T-helper 2 cell (primary cell): ENCODE data around the gene DGCR2.
"Not testable (repeated sequence)": the region's sequence is repeated elsewhere in the genome, so short reads cannot be mapped to it uniquely, and the experiment has no call there.

Experiments used
- DNase-seq, 5 experiments: peaks; one replicate each; pipeline versions ENCODE4 v3.0.0 to v3.0.0-alpha.2; 2012 to 2022

DGCR2 gene

DNA sequence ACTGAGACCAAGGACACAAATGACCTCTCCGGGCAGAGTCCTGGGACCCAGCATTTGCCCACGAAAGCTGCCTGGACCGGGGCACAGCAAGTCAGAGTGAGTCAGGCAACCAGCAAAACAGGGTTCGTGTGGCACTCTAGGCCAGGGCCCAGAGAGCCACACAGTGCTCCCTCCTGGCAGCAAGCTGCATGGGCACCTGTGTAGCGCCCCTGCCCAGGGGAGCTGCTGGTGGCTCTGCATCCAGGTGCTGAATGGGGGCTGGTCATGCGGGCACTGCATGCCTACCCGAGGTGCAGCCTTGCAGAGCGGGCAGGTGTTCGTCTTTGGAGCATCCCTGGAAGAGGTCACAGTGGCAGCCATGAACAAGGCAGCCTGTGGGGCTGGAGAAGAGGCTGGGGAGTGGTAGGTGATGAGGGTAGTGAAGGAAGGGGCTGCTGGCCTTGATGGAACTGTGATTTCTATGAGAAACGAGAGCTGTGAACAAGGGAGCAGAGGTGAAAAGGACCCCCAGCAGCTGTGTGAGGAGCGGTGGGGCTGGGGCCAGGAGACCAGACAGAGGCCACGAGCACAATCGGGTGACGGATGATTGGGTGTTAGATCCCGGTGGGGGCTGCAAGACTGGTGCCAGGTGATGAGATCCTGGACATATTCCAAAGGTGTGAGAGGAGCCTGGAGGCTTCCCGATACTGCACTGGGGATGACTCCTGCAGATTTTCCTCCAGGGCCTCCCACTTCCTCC, 63.3 kb downstream of the DGCR2 start:
- no peak for DNase-seq

DNA sequence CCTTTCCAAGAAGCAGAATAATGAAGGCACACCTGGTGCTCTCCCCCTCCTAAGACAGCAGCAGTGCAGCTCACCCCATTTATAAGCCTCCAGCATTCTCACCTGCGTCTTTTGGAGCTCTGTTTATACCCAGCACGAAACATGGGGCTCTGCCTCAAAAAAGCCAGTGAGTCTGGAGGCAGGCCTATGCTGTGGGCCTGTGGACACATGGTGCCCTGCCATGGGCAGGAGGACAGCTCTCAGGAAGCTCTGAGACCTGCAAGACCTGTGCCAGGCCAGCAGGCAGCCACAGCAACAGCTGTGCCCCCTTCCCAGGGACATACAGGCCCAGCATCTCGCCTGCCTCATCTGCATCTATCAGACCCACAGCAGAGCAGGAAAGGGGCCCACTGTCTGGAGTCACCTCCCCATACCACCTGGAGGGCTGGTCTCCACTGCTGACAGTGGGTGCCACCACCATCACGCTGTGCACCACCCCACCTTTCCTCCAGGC, 64.2 kb downstream of the DGCR2 start:
- DNase-seq, result no peak

DNA sequence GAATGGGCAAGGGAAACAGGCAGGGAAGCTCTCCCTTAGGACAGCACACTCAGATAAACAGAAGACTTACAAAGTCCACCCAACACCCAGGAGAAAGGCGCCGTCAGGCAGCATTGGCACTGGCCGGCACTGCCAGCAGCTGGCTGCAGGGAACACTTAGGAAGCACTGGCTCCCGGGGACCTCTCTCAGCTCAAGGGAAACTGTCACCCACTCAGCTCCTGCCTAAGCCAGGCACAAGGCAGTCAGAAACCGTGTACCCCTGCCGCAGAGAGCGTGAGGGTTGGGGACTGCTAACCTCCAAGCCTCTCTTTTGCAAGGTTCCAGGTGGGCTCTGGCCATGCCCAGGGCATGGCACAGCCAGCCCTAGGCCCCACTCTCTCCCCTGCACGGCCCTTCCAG, 64.7 kb downstream of the DGCR2 start:
- DNase-seq, result no peak

DNA sequence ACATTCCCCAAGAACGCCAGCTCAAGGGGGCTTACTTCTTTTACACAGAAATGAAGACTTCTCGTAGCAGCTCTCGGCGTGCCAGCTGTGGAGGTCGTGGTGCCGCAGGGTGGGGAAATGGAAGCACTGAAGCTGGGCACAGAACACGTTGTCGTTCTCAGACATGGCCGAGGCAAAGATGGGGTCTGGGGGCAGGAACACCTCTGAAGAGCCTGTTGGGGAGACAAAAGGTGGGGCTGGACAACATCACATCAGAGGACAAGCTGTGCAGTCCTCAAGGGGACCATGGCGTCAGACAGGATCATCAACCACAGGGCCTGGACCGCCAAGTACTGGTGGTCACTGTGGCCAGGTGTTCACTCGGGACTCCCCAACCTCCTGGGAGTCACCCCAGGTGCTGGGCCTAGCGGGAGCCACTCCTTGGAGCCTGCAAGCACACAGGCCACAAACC, 65.2 kb downstream of the DGCR2 start:
- DNase-seq, result no peak

DNA sequence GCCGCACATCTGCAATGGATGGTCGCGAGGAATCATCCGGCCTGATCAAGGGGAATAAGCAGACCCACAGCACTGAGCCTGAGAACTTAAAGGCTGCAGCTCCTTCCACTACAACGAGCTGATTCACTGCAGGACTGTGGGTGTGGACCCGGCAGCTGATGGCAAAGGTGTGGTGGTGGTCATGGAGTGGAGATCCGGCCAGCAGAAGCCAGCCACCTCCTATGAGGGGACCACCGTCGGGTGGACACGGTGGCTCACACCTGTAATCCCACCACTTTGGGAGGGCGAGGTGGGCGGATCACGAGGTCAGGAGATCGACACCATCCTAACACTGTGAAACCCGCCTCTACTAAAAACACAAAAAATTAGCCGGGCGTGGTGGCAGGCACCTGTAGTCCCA, 66.4 kb downstream of the DGCR2 start:
- DNase-seq, result no peak

DNA sequence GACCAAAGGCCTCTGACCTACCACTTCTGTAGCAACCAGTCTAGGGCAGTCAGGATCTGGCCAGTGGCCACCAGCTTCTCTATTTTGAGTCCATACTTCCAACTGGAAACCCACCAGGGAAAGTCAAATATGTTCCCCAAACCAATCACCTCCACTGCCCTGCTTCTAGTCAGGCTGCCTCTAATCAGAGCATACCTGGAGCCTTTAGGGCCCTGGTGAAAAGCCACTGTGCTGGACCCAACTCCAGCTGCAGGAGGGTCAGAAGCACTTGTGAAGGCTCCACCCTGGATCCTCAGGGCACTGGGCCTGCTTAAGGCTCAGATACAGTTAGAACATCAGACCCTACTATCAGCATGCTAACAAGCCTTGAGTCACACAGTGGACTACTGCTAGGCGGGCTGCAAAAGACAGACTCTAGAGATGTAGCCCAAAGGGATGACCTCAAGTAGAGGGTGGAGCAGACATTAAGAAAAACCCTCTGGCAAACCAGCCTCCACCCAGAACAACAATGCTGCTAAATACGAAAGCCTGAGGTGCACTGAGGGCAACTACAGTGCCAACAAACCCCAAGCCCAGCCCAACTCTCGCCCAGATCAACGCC, 69.2 kb downstream of the DGCR2 start:
- DNase-seq, result no peak

DNA sequence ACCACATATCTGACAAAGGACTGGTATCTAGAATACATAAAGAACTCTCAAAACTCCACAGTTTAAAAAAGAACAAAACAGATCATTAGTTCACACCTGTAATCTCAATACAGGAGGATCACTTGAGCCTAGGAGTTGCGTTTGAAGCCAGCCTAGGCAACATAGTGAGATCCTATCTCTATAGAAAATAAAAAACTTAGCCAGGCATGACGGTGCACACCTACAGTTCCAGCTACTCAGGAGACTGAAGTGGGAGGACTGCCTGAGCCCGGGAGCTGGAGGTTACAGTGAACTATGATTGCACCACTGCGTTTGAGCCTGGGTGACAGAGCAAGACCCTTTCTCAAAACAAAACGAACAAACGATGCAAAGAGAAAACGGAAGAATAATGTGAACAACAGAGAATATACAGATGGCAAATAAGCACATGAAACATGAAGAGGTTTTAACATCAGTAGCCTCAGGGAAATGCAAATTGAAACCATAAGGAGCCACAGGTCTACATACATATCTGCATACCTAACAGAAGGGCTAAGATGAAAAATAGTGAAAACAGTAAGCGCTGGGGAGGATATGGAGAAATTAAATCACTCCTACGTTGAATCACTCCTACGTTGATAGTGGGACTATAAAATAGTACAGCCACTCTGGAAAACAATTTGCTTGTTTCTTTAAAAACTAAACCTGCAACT, 70.7 kb downstream of the DGCR2 start:
- no peak for DNase-seq

DNA sequence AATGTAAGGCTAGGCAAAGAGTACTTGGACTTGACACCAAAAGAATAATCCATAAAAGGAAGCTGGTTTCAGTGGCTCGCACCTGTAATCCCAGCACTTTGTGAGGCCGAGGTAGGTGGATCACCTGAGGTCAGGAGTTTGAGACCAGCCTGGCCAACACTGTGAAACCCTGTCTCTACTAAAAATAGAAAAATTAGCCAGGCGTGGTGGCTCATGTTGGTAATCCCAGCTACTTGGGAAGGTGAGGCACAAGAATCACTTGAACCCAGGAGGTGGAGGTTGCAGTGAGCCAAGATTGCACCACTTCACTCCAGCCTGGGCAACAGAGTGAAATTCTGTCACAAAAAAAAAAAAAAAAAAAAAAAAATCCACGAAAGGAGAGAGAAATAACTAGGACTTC, 71.4 kb downstream of the DGCR2 start:
- DNase-seq, result not testable (repeated sequence)

DNA sequence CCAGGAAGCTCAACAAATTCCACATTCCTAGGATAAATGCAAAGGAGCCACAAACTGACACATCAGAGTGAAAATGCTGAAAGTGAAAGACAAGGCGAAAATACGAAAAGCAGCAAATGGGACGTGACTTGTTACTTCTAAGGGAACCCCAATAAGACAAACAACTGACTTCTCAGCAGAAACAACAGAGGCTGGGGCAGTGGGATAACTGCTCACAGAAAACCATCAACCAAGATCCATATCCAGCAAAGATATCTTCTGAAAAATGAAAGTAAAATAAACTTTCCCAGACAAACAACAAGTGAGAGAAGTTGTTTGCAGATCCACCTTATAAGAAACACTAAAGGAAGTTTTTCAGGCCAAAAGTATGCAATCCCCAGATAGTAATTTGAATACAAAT, 72.1 kb downstream of the DGCR2 start:
- DNase-seq, result no peak

DNA sequence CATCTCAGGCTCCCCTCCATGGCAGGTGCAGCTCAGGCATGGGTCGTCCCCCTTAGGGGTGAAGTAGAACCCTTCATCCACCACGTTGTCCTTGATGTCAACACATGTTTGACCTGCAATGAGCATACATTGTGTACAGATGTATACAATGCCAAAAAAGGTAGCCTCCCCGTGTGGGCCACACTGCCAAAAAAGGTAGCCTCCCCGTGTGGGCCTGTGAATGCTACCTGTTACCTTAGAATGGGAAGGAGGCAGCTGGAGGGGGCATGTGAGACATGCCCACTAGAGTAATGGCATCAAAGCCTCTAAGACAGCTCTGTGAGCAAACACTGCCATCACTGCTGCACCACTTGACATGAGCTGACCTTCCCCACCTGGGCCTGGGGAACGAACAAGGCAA, 73.7 kb downstream of the DGCR2 start:
- no peak for DNase-seq

DNA sequence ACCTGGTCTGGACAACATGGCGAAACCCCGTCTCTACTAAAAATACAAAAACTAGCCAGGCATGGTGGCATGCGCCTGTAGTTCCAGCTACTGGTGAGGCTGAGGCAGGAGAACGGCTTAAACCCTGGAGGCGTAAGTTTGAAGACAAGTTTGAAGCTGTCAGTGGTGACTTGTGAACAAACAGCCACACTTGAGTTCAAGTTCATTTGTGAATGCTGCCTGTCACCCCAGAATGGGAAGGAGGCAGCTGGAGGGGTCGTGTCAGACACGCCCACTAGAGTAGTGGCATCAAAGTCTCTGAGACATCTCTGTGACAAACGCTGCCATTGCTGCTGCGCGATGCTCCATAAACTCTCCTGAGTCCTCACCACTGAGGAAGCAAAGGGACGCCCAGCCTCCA, 74.2 kb downstream of the DGCR2 start:
- no peak for DNase-seq

DNA sequence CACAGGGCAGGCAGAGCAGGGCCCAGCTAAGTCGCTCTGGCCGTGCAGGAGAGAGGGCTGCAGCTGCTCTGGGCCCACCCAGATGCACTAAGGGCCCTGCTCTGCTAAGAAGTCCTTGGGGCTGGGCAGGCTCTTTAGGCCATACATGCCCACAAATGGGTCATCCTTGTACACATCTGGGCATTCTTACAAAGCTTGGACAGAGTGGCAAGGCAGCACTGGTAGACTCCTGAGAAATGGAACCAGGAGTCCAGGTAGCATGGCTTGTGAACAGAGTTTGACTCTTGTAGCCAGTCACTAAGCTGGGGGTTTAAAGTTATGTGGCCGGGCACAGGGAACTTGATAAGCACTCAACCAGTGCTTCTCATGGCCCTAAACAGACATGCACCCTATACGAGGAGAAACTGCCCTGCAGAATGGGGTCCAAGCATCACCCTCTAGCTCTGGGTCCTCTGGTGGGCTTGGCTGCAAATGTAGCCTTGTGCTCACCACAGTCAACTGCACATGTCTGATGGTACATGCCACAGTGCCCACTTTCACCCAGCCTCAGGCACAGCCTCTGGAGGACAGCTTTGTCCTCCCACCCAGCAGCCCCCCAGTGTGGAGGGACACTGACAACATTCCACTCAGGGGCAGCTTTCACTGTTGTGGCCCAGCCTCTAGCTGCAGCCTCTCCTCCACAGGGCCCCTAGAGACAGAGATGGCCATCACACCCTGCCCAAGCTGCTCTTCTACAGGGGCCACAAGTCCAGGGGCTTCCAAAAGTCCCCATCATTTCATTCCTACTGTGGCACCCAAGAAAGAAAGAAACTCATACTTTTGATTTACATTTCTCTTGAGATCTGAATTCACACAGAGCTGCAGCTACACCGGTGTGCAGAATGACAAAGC, 75.2 kb downstream of the DGCR2 start:
- DNase-seq, result no peak

DNA sequence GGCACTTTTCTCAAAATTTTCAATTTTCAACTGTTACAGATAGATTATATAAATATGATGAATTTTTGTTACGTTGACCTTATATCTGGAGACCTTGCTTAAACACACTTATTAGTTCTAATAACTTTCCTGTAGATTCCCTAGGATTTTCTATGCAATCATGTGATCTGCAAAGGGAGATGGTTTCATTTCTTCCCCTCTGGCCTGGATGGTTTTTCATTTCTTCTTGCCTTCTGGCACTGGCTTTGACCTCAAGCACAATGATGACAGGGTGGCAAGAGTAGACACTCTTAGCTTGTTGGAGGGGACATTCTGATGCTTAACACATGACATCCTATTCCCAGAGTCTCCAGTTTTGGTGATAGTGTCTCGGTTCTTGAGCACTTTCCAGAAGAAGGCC, 75.9 kb downstream of the DGCR2 start:
- DNase-seq, result no peak

DNA sequence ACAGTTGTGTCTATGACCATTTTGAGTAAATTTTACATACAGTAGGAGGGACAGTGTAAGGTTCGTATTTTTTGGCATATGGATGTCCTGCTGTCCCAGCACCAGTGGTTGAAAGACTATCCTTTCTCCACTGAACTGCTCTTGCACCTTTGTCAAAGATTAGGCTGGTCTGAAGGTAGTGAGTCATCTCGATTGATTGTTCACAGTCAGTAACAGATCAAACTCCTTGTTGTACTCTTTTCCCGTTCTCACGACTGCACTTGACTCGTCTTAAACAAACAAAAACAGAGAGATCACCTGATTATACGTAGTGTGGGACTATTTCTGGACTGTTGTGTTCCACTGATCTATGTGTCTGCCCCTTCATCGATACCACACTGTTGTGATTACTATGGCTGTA, 77.1 kb downstream of the DGCR2 start:
- no peak for DNase-seq

DNA sequence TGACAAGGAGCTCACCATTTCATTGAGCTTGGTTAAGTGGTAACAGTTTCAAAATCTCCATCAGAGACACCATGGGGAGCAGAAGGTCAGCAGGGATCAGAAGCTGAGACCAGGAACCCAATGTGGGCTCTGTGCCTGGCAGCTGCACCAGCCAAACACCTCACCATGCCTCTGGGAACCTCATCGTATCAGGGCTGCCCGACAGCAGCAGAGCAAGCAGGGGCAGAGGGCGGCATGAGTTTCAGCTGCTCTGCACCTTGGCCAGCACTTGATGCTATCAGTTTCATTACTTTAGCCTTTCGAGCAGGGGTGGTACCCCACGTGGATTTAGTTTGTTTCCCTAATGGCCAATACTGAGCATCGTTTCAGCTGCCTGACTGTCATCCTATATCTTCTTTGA, 77.8 kb downstream of the DGCR2 start:
- no peak for DNase-seq

DNA sequence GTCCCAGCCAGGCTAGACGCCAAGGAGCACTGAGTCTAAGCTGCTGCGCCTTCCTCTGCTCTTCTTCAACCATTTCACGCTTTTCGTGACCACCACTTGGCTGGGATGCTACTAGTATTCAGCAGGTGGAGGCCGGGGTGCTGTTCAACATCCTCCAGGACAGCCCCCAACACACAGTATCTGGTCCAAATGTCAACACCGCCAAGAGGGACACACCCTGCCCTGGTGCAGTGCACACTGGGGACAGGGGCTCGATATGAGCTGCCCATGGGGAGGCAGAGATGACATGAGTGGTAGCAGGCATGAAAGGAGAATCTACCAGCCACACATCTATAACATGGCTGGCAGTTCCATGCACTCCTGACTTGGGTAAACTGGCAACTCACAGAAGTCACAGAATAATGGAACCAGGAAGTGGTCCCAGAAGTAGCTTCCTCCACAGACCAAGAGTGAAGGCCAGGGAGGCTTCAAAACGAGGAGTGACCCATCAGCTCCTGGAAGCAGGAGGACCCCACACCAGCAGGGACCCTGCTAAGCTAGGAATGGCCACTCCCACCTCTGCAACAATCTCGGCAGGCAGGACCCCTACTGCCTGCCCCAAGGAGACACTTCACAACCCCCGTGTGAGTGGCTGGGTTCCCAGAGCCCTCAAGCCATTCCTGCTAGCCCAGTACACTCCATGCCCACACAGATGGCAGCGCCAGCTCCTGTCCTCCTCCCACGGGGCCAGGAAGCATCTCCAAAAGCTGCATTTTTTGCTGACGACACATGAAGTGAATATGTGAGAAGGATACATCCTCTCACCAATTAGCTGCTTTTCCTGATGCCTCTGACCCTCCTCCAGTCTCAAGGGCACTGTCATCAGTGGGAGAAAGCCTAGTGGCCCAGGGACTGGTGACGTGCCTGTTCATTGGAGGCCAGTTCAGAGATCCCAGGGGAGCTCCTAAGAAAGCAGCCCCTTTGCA, 78.8 kb downstream of the DGCR2 start:
- no peak for DNase-seq

DNA sequence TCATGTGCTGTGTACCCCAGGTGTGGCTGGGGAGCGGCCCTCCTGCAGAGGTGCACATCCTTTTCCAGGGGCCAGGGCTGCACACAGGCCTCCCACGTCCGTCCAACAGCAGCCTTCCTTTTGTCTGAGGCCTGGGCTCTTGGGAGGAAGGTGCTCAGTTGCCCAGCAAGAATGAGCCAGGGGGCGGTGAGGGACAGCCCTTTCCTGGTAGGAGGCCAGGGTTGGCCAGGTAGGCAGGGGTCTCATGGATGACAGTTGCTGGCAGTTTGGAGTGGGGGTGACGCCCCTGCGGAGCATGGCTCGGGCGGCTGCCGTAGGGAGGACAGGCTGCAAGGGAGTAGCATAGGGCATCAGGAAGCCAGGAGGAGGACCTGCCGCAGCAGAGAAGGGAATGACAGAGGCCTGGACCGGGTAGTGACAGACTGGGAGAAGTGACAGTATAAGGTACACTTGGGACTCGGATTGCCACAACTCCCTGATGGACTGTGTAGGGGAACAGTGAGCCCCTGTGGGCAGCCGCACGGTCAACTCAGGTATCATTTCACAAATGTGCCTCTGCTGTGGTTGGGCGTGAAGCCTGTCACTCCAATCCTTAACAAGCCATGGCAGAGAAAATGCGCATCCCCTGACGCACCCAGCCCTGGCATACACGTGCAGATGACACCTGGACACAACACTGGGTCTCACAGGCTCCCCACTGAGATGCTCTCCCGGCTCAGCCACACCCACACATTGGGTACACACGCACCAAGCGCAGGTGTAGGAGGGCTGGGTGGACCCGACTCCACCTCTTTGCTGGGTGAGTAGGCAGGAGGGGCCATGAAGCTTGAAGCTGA, 79.7 kb downstream of the DGCR2 start:
- no peak for DNase-seq

DNA sequence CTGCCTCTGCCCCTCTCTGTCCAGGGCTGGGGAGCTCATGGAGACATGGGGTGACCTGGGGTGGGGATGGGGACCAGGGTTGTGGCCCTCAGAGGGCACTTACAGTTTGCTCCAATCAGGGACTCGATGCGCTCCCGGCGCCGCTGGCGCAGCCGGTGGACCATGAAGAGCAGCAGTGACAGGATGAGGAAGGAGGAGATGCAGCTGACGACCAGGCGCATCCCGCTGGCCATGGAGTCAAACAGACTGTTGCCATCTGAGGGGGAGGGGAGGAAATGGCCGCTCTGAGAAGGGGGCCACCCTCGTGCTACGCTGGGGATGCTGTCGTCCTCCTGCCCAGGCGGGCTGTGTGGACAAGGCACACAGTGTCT, 80.5 kb downstream of the DGCR2 start:
- no peak for DNase-seq

DNA sequence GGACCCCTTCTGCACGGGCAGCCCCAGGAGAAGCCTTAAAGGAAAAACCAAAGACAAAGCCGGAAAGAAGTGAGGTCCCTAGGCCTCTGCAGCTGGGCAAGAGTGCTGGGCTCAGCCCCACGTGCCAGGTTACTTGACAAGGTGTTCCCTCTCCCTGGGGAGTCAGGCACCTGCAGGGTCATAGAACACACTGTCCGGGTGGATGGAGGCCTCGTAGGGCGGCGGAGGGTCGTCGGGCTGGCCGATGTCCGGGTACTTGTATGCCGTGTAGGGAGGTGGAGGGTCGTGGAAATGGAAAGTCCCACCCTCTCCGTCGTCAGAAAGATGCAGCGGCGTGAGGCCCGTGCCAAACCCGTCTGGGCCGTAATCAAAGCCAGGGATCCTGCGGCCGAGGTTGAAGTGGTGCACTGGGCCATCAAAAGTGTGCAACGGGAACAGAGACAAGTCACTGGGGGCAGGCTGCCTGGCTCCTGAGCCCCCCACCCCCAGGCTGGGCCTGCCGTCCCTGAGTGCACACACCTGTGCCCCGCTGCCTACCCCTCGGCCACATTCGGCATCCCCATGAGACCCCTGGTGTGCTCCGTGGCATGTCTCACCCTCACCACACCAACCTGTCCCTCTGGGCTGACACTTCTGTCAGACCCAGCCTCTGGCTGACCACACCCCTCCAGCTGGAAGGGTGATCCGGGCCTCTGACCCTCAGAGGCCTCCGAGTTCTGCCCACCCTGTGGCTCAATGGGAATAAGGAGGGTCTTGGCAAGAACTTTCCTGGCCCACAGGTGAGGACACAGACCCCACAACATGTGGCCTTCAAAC, 81.1 kb downstream of the DGCR2 start:
- no peak for DNase-seq

DNA sequence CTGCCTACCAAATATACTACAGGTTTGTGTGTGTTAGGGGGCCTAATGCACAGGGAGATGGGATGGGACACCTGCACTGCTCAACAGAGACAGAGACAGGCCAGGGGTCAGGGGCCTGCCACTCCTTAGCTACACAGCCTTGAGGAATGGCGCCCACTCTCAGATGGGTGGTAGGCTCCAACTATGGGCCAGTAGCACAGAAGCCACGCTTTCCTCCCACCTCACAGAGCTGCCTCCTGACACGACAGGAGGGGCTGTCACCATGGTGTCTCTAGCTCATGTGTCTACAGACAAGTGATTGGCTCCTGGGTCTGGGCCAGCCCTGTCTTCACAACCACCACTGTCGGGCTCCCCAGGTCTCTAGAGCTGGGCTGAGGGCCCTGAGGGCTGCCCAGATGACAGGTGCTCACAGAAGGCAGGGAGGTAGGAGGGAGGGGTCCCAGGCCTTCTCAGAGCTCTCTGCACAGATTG, 81.8 kb downstream of the DGCR2 start:
- no peak for DNase-seq
